ENCODE data around the gene NAA20. TPM values are rescaled to one million over a fixed set of nuclear protein-coding genes. Genes with fewer than 3 reads are reported as not detected.
A peak's percentile ranks its signal among the peaks of the same experiment; 100 is the strongest.

NAA20 gene
- total and polyA plus RNA-seq, 9 of the 15 experiments (the other 6 are each of a cell fraction or from before 2014, with no cell fraction given) = 51.4 to 361 (median 84.6) TPM

DNA sequence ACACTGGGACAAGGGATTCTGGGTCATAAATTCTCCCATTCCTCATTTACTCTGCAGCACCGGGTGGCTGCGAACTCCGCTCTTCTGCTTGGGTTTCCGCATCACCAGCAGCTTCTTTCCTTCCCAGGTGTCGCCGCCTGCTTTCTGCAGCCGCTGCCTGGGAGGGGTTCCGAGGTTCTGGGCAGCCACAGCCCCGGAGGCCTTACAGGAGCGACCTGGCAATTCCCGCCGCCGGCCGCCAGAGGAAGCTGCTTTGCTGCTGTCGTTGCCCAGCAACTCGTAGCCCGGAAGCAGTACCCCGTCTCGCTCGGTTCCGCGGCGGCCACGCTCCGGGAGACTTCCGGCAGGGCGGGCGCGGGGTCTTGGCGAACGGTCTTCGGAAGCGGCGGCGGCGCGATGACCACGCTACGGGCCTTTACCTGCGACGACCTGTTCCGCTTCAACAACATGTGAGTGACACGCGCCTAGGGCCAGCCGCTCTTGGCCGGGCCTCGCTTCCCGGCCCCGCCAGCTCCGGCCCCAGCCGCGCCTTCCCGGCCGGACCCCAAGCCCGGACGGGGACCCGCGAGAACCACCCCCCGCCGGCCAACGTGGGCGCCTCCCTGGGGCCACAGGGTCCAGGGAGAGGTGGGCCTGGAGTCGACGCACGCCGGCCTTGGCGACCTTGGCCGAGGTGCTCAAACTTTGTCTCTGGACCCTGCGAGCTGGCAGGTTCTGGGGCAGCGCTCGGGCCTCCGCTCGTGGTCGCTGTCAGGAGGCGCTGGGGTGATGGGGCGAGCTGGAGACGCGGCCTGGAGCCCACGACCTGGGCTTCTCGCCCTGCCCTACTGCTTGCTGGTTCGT lies at the start of gene NAA20 (continued):
- TF ChIP-seq REST (IDR thresholded peaks at IDR 0.05; ENCODE audit: borderline replicate concordance) (peak; percentile 17; the same call in 1 of the 2 replicates), REST (CRISPR knock-in tag; IDR thresholded peaks at IDR 0.05; ENCODE audit: low read depth) (no peak), ATF3 (IDR thresholded peaks at IDR 0.05) (no peak), ATF3 (CRISPR knock-in tag; conservative IDR thresholded peaks at IDR 0.05) (no peak), EP400 (IDR thresholded peaks at IDR 0.05) (peak; percentile 76; the same call in 1 of the 2 replicates), JUND (IDR thresholded peaks at IDR 0.05; ENCODE audit: borderline replicate concordance, low read depth, low read length) (peak; percentile 24; the same call in 1 of the 2 replicates), JUND (tag; IDR thresholded peaks at IDR 0.05; ENCODE audit: borderline replicate concordance, low read depth, low read length) (no peak), TRIM24 (IDR thresholded peaks at IDR 0.05) (peak in 1 of 2 experiments; percentile 85; a peak in 2 of 4 replicates), SIN3B (IDR thresholded peaks at IDR 0.05; ENCODE audit: low read depth) (peak; percentile 82), SIN3A (IDR thresholded peaks at IDR 0.05; ENCODE audit: borderline replicate concordance in 2 of 2, control insufficient read depth in 1 of 2, low read depth in 2 of 2, low read length in 2 of 2) (peak; percentile 26 to 54; a peak in 2 of 4 replicates), FOXA1 (IDR thresholded peaks at IDR 0.05; ENCODE audit: borderline replicate concordance) (no peak), DIDO1 (tag; IDR thresholded peaks at IDR 0.05; ENCODE audit: low read depth) (peak; percentile 66; the same call in 1 of the 2 replicates), CCNT2 (IDR thresholded peaks at IDR 0.05; ENCODE audit: borderline replicate concordance, extremely low read depth, insufficient read length, low read depth, low read length) (no peak), BRF2 (IDR thresholded peaks at IDR 0.05; ENCODE audit: borderline replicate concordance, insufficient read depth, insufficient read length) (no peak)
- TF ChIP-seq, protein P1, sequence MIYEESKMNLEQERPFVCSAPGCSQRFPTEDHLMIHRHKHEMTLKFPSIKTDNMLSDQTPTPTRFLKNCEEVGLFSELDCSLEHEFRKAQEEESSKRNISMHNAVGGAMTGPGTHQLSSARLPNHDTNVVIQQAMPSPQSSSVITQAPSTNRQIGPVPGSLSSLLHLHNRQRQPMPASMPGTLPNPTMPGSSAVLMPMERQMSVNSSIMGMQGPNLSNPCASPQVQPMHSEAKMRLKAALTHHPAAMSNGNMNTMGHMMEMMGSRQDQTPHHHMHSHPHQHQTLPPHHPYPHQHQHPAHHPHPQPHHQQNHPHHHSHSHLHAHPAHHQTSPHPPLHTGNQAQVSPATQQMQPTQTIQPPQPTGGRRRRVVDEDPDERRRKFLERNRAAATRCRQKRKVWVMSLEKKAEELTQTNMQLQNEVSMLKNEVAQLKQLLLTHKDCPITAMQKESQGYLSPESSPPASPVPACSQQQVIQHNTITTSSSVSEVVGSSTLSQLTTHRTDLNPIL (CRISPR knock-in tag; IDR thresholded peaks at IDR 0.05) = no peak

Data from K562 (cell line).